Gastroesophageal sphincter (tissue), 4 donors: ENCODE measurements around the gene CDH4. TPM values are rescaled to one million over a fixed set of nuclear protein-coding genes. Genes with fewer than 3 reads are reported as not detected.

Source experiments
- ATAC-seq: fragments of 150-250 bp; one replicate; pipeline ENCODE4 v1.9.1; 2016; ENCODE audit warnings: mild to moderate bottlenecking, moderate library complexity
- H3K27ac ChIP-seq, 4 donors: fragments of 200-600 bp; sonication (generic) in 3 of 4; 1 replicate in 3 of 4; 2 replicates in 1 of 4; pipeline ENCODE4 v1.5.1; 2016 to 2019
- H3K27me3 ChIP-seq: fragments of 200-600 bp; sonication (generic); one replicate; pipeline ENCODE4 v1.5.1; 2019
- H3K36me3 ChIP-seq, 2 donors: fragments of 200-600 bp; sonication (generic); one replicate each; pipeline ENCODE4 v1.5.1; 2019; ENCODE audit warnings: control low read depth in 1 of 2
- H3K4me1 ChIP-seq, 3 donors: fragments of 200-600 bp; sonication (generic); 1 replicate in 2 of 3; 2 replicates in 1 of 3; pipeline ENCODE4 v1.5.1; 2016 to 2019; ENCODE audit warnings: control low read depth in 2 of 3
- H3K4me3 ChIP-seq, 2 donors: fragments of 200-600 bp; sonication (generic); one replicate each; pipeline ENCODE4 v1.5.1; 2019; ENCODE audit warnings: mild to moderate bottlenecking in 1 of 2, moderate library complexity in 1 of 2
- H3K9me3 ChIP-seq, 3 donors: fragments of 200-600 bp; sonication (generic); one replicate each; pipeline ENCODE4 v1.5.1; 2017 to 2019; ENCODE audit warnings: control low read depth in 2 of 3
- EP300 ChIP-seq: sonication (generic); formaldehyde crosslinking; IDR thresholded peaks from one replicate; pipeline ENCODE4 v1.6.1; 2017; ENCODE audit warnings: antibody characterized with exemption, mild to moderate bottlenecking
- POLR2A ChIP-seq, 2 donors: fragments of 450-650 bp; IDR thresholded peaks; one replicate each; pipeline ENCODE4 v1.6.1; 2017; ENCODE audit warnings: antibody characterized with exemption in 2 of 2, mild to moderate bottlenecking in 2 of 2, moderate library complexity in 1 of 2
- POLR2AphosphoS5 ChIP-seq: sonication (generic); formaldehyde crosslinking; IDR thresholded peaks from one replicate; pipeline ENCODE4 v1.6.1; 2017; ENCODE audit warnings: antibody characterized with exemption
- WGBS, 2 donors: methylation state at CpG; one replicate each; pipeline ENCODE4 v1.1.5; 2018; ENCODE audit warnings: low coverage in 1 of 2; 5-methylcytosine and 5-hydroxymethylcytosine counted together
- total RNA-seq, 4 donors: library from RNA; depleted of rRNA; stranded (reverse); fragments of >200 nt; gene quantifications; one replicate each; pipeline ENCODE4 v1.1.0, GENCODE V29; 2016
- TF ChIP-seq, protein P1 (sequence below), 4 experiments: fragments of 200-600 bp in 2 of 4; fragments of 450-650 bp in 2 of 4; sonication (generic) in 1 of 4; IDR thresholded peaks; one replicate each; pipeline ENCODE4 v1.5.1; 2017 to 2019; ENCODE audit warnings: antibody characterized with exemption in 4 of 4, mild to moderate bottlenecking in 2 of 4, moderate library complexity in 2 of 4

Gene CDH4
- total RNA-seq, 4 donors from 2014 or later: under 0.01 to 1.5 (median 0.42) TPM; not detected in 1

DNA sequence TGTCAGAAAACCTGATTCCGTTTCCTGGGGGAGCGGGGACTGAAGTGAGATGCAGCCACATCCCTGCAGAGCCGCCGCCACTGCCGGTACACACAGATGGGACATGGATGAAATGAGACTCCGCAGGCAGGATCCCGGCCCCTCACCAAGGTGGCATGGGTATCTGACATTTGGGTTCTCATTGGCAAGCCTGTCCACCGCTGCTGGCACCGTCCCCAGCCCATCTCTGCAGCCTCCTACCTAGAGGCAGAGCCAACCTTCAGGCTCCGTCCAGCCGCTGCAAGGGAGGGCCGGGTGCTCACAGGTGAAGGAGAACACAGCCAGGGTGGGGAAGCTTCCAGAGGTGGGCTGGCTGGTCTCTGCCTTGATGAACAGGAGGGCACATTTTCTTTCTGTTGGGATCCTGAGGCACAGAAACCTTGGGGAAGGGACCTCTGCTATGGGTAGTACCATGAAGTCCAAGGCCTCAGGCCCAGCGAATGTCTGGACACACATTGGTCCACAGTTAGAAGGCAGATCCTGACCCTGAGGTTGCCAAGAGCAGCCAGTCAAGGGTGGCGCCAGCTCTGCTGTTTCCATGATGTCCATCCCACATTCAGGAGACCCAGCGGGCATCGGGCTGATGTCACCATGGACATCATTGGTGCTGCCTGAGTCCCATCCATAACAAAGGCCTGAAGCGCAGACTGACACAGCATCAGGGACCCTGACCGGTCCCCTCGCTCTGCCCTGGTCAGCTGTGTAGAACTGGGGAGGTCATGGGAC is 636.2 kb downstream of the CDH4 start:
- Histone ChIP-seq H3K36me3 (no peaks in the 10 kb centered on the region), H3K27ac (no peak overlapping the region), H3K9me3 (peaks cover 0 to 8% (median 0%) of the 10 kb centered on the region in 3 donors), H3K27me3 (peaks cover 49% of the 10 kb centered on the region), H3K4me3 (no peak overlapping the region), H3K4me1 (no peaks in the 10 kb centered on the region)
- no peak for TF ChIP-seq EP300
- TF ChIP-seq POLR2AphosphoS5: no peak
- TF ChIP-seq, protein P1, sequence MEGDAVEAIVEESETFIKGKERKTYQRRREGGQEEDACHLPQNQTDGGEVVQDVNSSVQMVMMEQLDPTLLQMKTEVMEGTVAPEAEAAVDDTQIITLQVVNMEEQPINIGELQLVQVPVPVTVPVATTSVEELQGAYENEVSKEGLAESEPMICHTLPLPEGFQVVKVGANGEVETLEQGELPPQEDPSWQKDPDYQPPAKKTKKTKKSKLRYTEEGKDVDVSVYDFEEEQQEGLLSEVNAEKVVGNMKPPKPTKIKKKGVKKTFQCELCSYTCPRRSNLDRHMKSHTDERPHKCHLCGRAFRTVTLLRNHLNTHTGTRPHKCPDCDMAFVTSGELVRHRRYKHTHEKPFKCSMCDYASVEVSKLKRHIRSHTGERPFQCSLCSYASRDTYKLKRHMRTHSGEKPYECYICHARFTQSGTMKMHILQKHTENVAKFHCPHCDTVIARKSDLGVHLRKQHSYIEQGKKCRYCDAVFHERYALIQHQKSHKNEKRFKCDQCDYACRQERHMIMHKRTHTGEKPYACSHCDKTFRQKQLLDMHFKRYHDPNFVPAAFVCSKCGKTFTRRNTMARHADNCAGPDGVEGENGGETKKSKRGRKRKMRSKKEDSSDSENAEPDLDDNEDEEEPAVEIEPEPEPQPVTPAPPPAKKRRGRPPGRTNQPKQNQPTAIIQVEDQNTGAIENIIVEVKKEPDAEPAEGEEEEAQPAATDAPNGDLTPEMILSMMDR (IDR thresholded peaks at IDR 0.05): no peak
- TF ChIP-seq POLR2A (IDR thresholded peaks at IDR 0.05): no peak
- ATAC-seq: no peak
- whole genome bisulfite sequencing, 2 donors: 79 to 100% methylated on average over 1 to 3 of the region's 19 CpGs

DNA sequence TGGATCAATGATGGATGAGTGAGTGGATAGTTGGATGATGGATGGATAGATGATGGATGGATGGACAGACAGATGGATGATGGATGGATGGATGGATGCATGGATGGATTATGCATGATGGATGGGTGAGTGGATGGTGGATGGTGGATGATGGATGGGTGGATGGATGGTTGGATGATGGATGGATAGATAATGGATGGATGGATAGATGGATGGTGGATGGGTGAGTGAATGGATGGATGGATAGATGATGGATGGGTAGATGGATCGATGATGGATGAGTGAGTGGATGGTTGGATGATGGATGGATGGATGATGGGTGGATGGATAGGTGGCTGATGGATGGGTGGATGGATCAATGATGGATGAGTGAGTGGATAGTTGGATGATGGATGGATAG is 637.6 kb downstream of the CDH4 start:
- WGBS, 2 donors: 90 to 100% methylated on average over 1 of the region's 1 CpG
- ATAC-seq: no peak
- Histone ChIP-seq H3K27me3 (peaks cover 35% of the 10 kb centered on the region), H3K36me3 (no peaks in the 10 kb centered on the region), H3K27ac (no peak overlapping the region), H3K4me1 (no peaks in the 10 kb centered on the region), H3K4me3 (no peak overlapping the region), H3K9me3 (peaks cover 0 to 8% (median 0%) of the 10 kb centered on the region in 3 donors)
- TF ChIP-seq EP300: no peak
- TF ChIP-seq, protein P1 (IDR thresholded peaks at IDR 0.05): no peak
- no peak for TF ChIP-seq POLR2AphosphoS5
- TF ChIP-seq POLR2A (IDR thresholded peaks at IDR 0.05): no peak

DNA sequence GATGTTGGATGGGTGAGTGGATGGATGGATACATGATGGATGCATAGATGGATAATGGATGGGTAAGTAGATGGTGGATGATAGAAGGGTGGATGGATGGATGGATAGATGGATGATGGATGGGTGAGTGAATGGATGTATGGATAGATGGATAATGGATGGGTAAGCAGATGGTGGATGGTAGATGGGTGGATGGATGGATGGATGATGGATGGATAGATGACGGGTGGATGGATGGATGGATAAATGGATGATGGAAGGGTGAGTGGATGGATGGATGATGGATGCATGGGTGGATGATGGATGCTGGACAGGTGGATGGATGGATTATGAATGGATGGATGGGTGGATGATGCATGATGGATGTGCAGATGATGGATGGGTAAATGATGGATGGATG is 638.1 kb downstream of the CDH4 start:
- Histone ChIP-seq H3K4me1 (no peaks in the 10 kb centered on the region), H3K36me3 (no peaks in the 10 kb centered on the region), H3K4me3 (no peak overlapping the region), H3K27me3 (peaks cover 31% of the 10 kb centered on the region), H3K9me3 (peaks cover 0 to 8% (median 0%) of the 10 kb centered on the region in 3 donors), H3K27ac (no peak overlapping the region)
- TF ChIP-seq POLR2A (IDR thresholded peaks at IDR 0.05): no peak
- TF ChIP-seq, protein P1 (IDR thresholded peaks at IDR 0.05): no peak
- TF ChIP-seq EP300: no peak
- no peak for TF ChIP-seq POLR2AphosphoS5
- ATAC-seq: no peak
- 0% methylated on average over 1 of the region's 1 CpG for WGBS, 2 donors

DNA sequence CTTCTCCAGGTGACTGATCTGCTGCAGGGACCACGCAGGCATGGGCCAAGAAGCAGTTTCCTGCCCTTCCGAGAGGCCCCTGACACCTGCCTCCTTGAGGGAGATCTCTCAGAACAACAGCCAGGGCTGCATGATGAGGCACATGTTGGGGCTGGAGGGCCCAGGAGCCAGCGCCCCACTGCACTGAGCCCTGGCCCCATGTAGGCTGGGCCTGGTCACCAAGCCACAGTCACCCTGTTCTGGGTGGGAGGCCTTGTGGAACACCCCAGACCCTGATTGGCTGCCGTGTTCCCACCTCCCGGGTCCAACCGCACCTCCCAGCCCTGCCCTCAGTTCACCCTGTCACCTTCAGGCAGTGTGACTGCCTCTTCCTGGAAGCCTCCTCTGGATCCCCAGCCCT is 639.4 kb downstream of the CDH4 start:
- TF ChIP-seq POLR2AphosphoS5 (no peak), EP300 (no peak), POLR2A (IDR thresholded peaks at IDR 0.05) (no peak)
- TF ChIP-seq, protein P1 (IDR thresholded peaks at IDR 0.05): no peak
- H3K4me1 ChIP-seq: no peaks in the 10 kb centered on the region
- ATAC-seq: no peak
- peaks cover 0 to 8% (median 0%) of the 10 kb centered on the region in 3 donors for H3K9me3 ChIP-seq
- no CpG with 5 or more reads among the region's 6 CpGs for WGBS, 2 donors
- no peak overlapping the region for H3K27ac ChIP-seq
- no peak overlapping the region for H3K4me3 ChIP-seq
- H3K36me3 ChIP-seq: no peaks in the 10 kb centered on the region
- H3K27me3 ChIP-seq: peaks cover 31% of the 10 kb centered on the region
